ENCODE data around the gene ARID3A.

ARID3A gene

GRCh38 chr19:931860-932647, 6.2 kb downstream of the ARID3A start:
- no peak for DNase-seq

- DNase-seq, result no peak
Observed at GRCh38 chr19:932648-933552, 7.1 kb downstream of the ARID3A start.

- DNase-seq, result no peak
Observed at GRCh38 chr19:933553-933882, 7.7 kb downstream of the ARID3A start.

GRCh38 chr19:934197-934840, 8.5 kb downstream of the ARID3A start:
- DNase-seq, result no peak

GRCh38 chr19:934865-935479, 9.1 kb downstream of the ARID3A start:
- no peak for DNase-seq

GRCh38 chr19:936175-936546, 10.3 kb downstream of the ARID3A start:
- DNase-seq, result no peak

GRCh38 chr19:937259-937694, 11.4 kb downstream of the ARID3A start:
- no peak for DNase-seq

GRCh38 chr19:938233-938923, 12.5 kb downstream of the ARID3A start:
- DNase-seq, result no peak

GRCh38 chr19:939439-939838, 13.6 kb downstream of the ARID3A start:
- DNase-seq, result no peak

GRCh38 chr19:939922-940321, 14.1 kb downstream of the ARID3A start:
- DNase-seq, result no peak

- DNase-seq, result no peak
Observed at GRCh38 chr19:940591-941291, 14.9 kb downstream of the ARID3A start.

GRCh38 chr19:941292-942132, 15.7 kb downstream of the ARID3A start:
- DNase-seq, result no peak

- no peak for DNase-seq
Observed at GRCh38 chr19:942133-942645, 16.4 kb downstream of the ARID3A start.

GRCh38 chr19:943551-944170, 17.8 kb downstream of the ARID3A start:
- DNase-seq, result no peak

GRCh38 chr19:944171-944567, 18.3 kb downstream of the ARID3A start:
- no peak for DNase-seq

- no peak for DNase-seq
Observed at GRCh38 chr19:944663-945241, 18.9 kb downstream of the ARID3A start.

GRCh38 chr19:945401-946252, 19.8 kb downstream of the ARID3A start:
- DNase-seq, result no peak

- DNase-seq, result no peak
Observed at GRCh38 chr19:947090-947706, 21.4 kb downstream of the ARID3A start.
